Activated T-cell treated with anti-CD3 and anti-CD28 coated beads for 1 hour (primary cell): ENCODE data around the gene ARL17B.
"Not testable (repeated sequence)": the region's sequence is repeated elsewhere in the genome, so short reads cannot be mapped to it uniquely, and the experiment has no call there.

Experiments used
- DNase-seq: peaks from one replicate; pipeline ENCODE4 v3.0.0-alpha.2; 2020; ENCODE audit warnings: low read depth

The ARL17B gene

GRCh38 chr17:46361755-46362154 lies at the start of gene ARL17B:
TSS of gene ARL17B (minus strand) at chr17:46361766. CDS start at chr17:46358397, 3,369 bp downstream.
- DNase-seq = peak; percentile 79

GRCh38 chr17:46409864-46410263 lies 48.3 kb upstream of the ARL17B start:
- not testable (repeated sequence) for DNase-seq

- not testable (repeated sequence) for DNase-seq
Observed at GRCh38 chr17:46407155-46407554, 45.6 kb upstream of the ARL17B start.

GRCh38 chr17:46401033-46401787 lies 39.6 kb upstream of the ARL17B start:
- DNase-seq = not testable (repeated sequence)

GRCh38 chr17:46400543-46400942 lies 39.0 kb upstream of the ARL17B start:
- DNase-seq = not testable (repeated sequence)

- not testable (repeated sequence) for DNase-seq
Observed at GRCh38 chr17:46399993-46400392, 38.4 kb upstream of the ARL17B start.

- not testable (repeated sequence) for DNase-seq
Observed at GRCh38 chr17:46396292-46396691, 34.7 kb upstream of the ARL17B start.

- DNase-seq = not testable (repeated sequence)
Observed at GRCh38 chr17:46393702-46394101, 32.1 kb upstream of the ARL17B start.

GRCh38 chr17:46385491-46385890 lies 23.9 kb upstream of the ARL17B start:
- not testable (repeated sequence) for DNase-seq

GRCh38 chr17:46383118-46383517 lies 21.6 kb upstream of the ARL17B start:
- not testable (repeated sequence) for DNase-seq

GRCh38 chr17:46373418-46373817 lies 11.9 kb upstream of the ARL17B start:
- DNase-seq = not testable (repeated sequence)

- not testable (repeated sequence) for DNase-seq
Observed at GRCh38 chr17:46372236-46373229, 11.0 kb upstream of the ARL17B start.

- DNase-seq = not testable (repeated sequence)
Observed at GRCh38 chr17:46367520-46367919, 6.0 kb upstream of the ARL17B start.

GRCh38 chr17:46361145-46361735 lies 326 bp downstream of the ARL17B start:
- DNase-seq = not testable (repeated sequence)

GRCh38 chr17:46353856-46354255 lies 7.7 kb downstream of the ARL17B start:
- not testable (repeated sequence) for DNase-seq

GRCh38 chr17:46349060-46349459 lies 12.5 kb downstream of the ARL17B start:
- DNase-seq = not testable (repeated sequence)

- not testable (repeated sequence) for DNase-seq
Observed at GRCh38 chr17:46348345-46348744, 13.2 kb downstream of the ARL17B start.

- DNase-seq = not testable (repeated sequence)
Observed at GRCh38 chr17:46342131-46342530, 19.4 kb downstream of the ARL17B start.

- DNase-seq = not testable (repeated sequence)
Observed at GRCh38 chr17:46341220-46341619, 20.3 kb downstream of the ARL17B start.

- DNase-seq = not testable (repeated sequence)
Observed at GRCh38 chr17:46294831-46295230, 66.7 kb downstream of the ARL17B start, which contains the start of gene LRRC37A. TSS of gene LRRC37A (plus strand) at chr17:46295131. CDS start at chr17:46295134, 3 bp downstream.

GRCh38 chr17:46291618-46292017 lies 69.9 kb downstream of the ARL17B start:
- DNase-seq = not testable (repeated sequence)
